OCI-LY1 (cell line): ENCODE measurements around the gene SPTLC3.

ENCODE experiments used
- H2AFZ ChIP-seq: fragments of 200-600 bp; sonication (generic), shearing (Covaris generic); 2 replicates; pipeline ENCODE4 v1.6.0; 2014; ENCODE audit warnings: antibody characterized with exemption, mild to moderate bottlenecking, low read length
- H3F3A ChIP-seq: fragments of 200-600 bp; sonication (generic), shearing (Covaris generic); 2 replicates; pipeline ENCODE4 v1.6.0; 2014; ENCODE audit warnings: mild to moderate bottlenecking, antibody characterized with exemption, low read length, moderate library complexity; ENCODE audit not compliant: insufficient read depth
- H3K27ac ChIP-seq: fragments of 200-600 bp; sonication (generic); 2 replicates; pipeline ENCODE4 v1.5.1; 2014; ENCODE audit warnings: low read length, mixed run types, mild to moderate bottlenecking, low read depth; ENCODE audit not compliant: poor library complexity, severe bottlenecking
- H3K27me3 ChIP-seq: fragments of 200-600 bp; sonication (generic); 2 replicates; pipeline ENCODE4 v1.6.0; 2014; ENCODE audit warnings: antibody characterized with exemption, mild to moderate bottlenecking, low read length, moderate library complexity; ENCODE audit not compliant: insufficient read depth
- H3K36me3 ChIP-seq: fragments of 200-600 bp; sonication (generic); 2 replicates; pipeline ENCODE4 v1.6.1; 2014; ENCODE audit warnings: mild to moderate bottlenecking, antibody characterized with exemption, low read length, moderate library complexity, mixed read lengths; ENCODE audit not compliant: insufficient read depth
- H3K4me1 ChIP-seq: fragments of 200-600 bp; sonication (generic); 2 replicates; pipeline ENCODE4 v1.5.1; 2014; ENCODE audit warnings: mild to moderate bottlenecking, low read length, moderate library complexity; ENCODE audit not compliant: insufficient read depth, severe bottlenecking
- H3K4me2 ChIP-seq: fragments of 200-600 bp; sonication (generic), shearing (Covaris generic); 2 replicates; pipeline ENCODE4 v1.6.1; 2014; ENCODE audit warnings: low read length
- H3K4me3 ChIP-seq: fragments of 200-600 bp; sonication (generic); 2 replicates; pipeline ENCODE4 v1.5.1; 2014; ENCODE audit warnings: low read length, low read depth, mild to moderate bottlenecking, mixed read lengths; ENCODE audit not compliant: poor library complexity, severe bottlenecking
- H3K79me2 ChIP-seq: fragments of 200-600 bp; shearing (Covaris generic); 2 replicates; pipeline ENCODE4 v1.6.1; 2016; ENCODE audit warnings: mixed run types, low read length, mixed read lengths; ENCODE audit not compliant: insufficient read depth
- H3K9ac ChIP-seq: fragments of 200-600 bp; sonication (generic), shearing (Covaris generic); 2 replicates; pipeline ENCODE4 v1.6.1; 2014; ENCODE audit warnings: mild to moderate bottlenecking, low read length, mixed read lengths
- H3K9me2 ChIP-seq: fragments of 200-600 bp; sonication (generic), shearing (Covaris generic); 2 replicates; pipeline ENCODE4 v1.6.1; 2014; ENCODE audit warnings: low read depth, mild to moderate bottlenecking, low read length, mixed read lengths
- H3K9me3 ChIP-seq: fragments of 200-600 bp; shearing (Covaris generic); 2 replicates; pipeline ENCODE4 v1.6.1; 2014; ENCODE audit warnings: low read length, mixed read lengths
- H4K20me1 ChIP-seq: fragments of 200-600 bp; sonication (generic), shearing (Covaris generic); 2 replicates; pipeline ENCODE4 v1.6.0; 2016; ENCODE audit warnings: mild to moderate bottlenecking, low read length; ENCODE audit not compliant: insufficient read depth
- CTCF ChIP-seq: fragments of 200-600 bp; sonication (generic), shearing (Covaris generic); IDR thresholded peaks from 2 replicates; pipeline ENCODE4 v1.5.1; 2017; ENCODE audit warnings: mild to moderate bottlenecking, antibody characterized with exemption, low read length, moderate library complexity, mixed read lengths
- EZH2 ChIP-seq: fragments of 200-600 bp; sonication (generic), shearing (Covaris generic); IDR thresholded peaks from 2 replicates; pipeline ENCODE4 v1.8.0; 2017; ENCODE audit warnings: borderline replicate concordance, mixed run types, mild to moderate bottlenecking, antibody characterized with exemption, low read length, moderate library complexity, mixed read lengths

SPTLC3 gene

GRCh38 chr20:13041574-13042457 is 33.0 kb downstream of the SPTLC3 start:
- Histone ChIP-seq H2AFZ (no peak overlapping the region), H3K4me3 (no peak overlapping the region), H3K36me3 (no peaks in the 10 kb centered on the region), H3K9ac (no peak overlapping the region), H3K4me1 (no peaks in the 10 kb centered on the region), H3K27ac (no peak overlapping the region), H3F3A (no peaks in the 10 kb centered on the region), H3K9me3 (no peaks in the 10 kb centered on the region), H3K79me2 (no peaks in the 10 kb centered on the region), H4K20me1 (no peaks in the 10 kb centered on the region), H3K4me2 (no peak overlapping the region), H3K27me3 (no peaks in the 10 kb centered on the region), H3K9me2 (no peaks in the 10 kb centered on the region)
- TF ChIP-seq EZH2 = no peak
- no peak for TF ChIP-seq CTCF

GRCh38 chr20:13042458-13042794 is 33.7 kb downstream of the SPTLC3 start:
- Histone ChIP-seq H3K4me3 (no peak overlapping the region), H3K9ac (no peak overlapping the region), H3K79me2 (no peaks in the 10 kb centered on the region), H3K27ac (no peak overlapping the region), H3K27me3 (no peaks in the 10 kb centered on the region), H3K36me3 (no peaks in the 10 kb centered on the region), H3K4me1 (no peaks in the 10 kb centered on the region), H3K9me2 (no peaks in the 10 kb centered on the region), H3F3A (no peaks in the 10 kb centered on the region), H2AFZ (no peak overlapping the region), H3K9me3 (no peaks in the 10 kb centered on the region), H3K4me2 (no peak overlapping the region), H4K20me1 (no peaks in the 10 kb centered on the region)
- TF ChIP-seq EZH2 = no peak
- no peak for TF ChIP-seq CTCF

GRCh38 chr20:13046409-13046808 is 37.6 kb downstream of the SPTLC3 start:
- Histone ChIP-seq H3K9me3 (no peaks in the 10 kb centered on the region), H3F3A (no peaks in the 10 kb centered on the region), H3K9me2 (no peaks in the 10 kb centered on the region), H3K27ac (no peak overlapping the region), H3K79me2 (no peaks in the 10 kb centered on the region), H3K4me3 (no peak overlapping the region), H4K20me1 (no peaks in the 10 kb centered on the region), H3K27me3 (no peaks in the 10 kb centered on the region), H3K4me2 (no peak overlapping the region), H3K9ac (no peak overlapping the region), H2AFZ (no peak overlapping the region), H3K4me1 (no peaks in the 10 kb centered on the region), H3K36me3 (no peaks in the 10 kb centered on the region)
- TF ChIP-seq EZH2 = no peak
- TF ChIP-seq CTCF = no peak
